Parathyroid adenoma (tissue), 2 donors: Measurements from ENCODE around the gene ZNF414.

Experiments
- H2AFZ ChIP-seq: fragments of 300-600 bp; sonication (generic); one replicate; pipeline ENCODE4 v1.7.0; 2017; ENCODE audit warnings: antibody characterized with exemption, mild to moderate bottlenecking
- H3K27ac ChIP-seq: fragments of 300-600 bp; sonication (generic); one replicate; pipeline ENCODE4 v1.7.0; 2017
- H3K27me3 ChIP-seq: fragments of 300-600 bp; sonication (generic); one replicate; pipeline ENCODE4 v1.7.0; 2017; ENCODE audit warnings: low read length; ENCODE audit not compliant: control insufficient read depth, insufficient read depth
- H3K36me3 ChIP-seq: fragments of 300-600 bp; sonication (generic); one replicate; pipeline ENCODE4 v1.7.0; 2017; ENCODE audit warnings: low read length; ENCODE audit not compliant: control insufficient read depth, insufficient read depth
- H3K4me1 ChIP-seq: fragments of 300-600 bp; sonication (generic); one replicate; pipeline ENCODE4 v1.7.0; 2017; ENCODE audit warnings: control low read depth
- H3K4me2 ChIP-seq: fragments of 300-600 bp; sonication (generic); one replicate; pipeline ENCODE4 v1.7.0; 2017; ENCODE audit warnings: low read length
- H3K4me3 ChIP-seq: fragments of 300-600 bp; sonication (generic); one replicate; pipeline ENCODE4 v1.7.0; 2017; ENCODE audit warnings: low read depth, low read length
- H3K79me2 ChIP-seq: fragments of 300-600 bp; sonication (generic); one replicate; pipeline ENCODE4 v1.7.0; 2017; ENCODE audit warnings: control low read depth
- H3K9ac ChIP-seq: fragments of 300-600 bp; sonication (generic); one replicate; pipeline ENCODE4 v1.7.0; 2017; ENCODE audit warnings: mild to moderate bottlenecking
- H3K9me3 ChIP-seq: fragments of 300-600 bp; sonication (generic); one replicate; pipeline ENCODE4 v1.7.0; 2017; ENCODE audit warnings: low read length; ENCODE audit not compliant: control insufficient read depth
- TF ChIP-seq, protein P1 (sequence below): fragments of 300-600 bp; sonication (generic); IDR thresholded peaks from one replicate; pipeline ENCODE4 v1.7.0; 2017; ENCODE audit warnings: antibody characterized with exemption, mild to moderate bottlenecking
- donor health status: primary hyperparathyroidism.

The ZNF414 gene

DNA sequence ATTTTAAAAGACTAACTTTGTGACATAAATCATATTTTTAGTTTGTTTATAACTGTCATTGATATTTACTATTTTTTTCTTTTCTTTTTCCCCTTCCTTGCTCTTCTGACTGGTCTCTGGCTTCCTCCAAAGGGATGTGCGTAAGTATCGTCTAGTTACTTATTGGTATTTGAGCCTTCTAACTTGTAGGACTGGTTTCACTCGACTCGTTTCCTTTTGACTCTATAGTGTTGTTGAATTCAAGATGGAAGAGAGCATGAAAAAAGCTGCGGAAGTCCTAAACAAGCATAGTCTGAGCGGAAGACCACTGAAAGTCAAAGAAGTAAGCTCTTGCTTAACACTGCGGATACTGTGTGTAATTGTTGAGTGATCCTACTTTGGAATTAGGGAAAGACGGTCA lies 50.6 kb downstream of the ZNF414 start:
- H3K4me3 ChIP-seq = no peak overlapping the region
- no peaks in the 10 kb centered on the region for H3K27me3 ChIP-seq
- peaks cover 77% of the 10 kb centered on the region for H3K79me2 ChIP-seq
- H3K36me3 ChIP-seq = no peaks in the 10 kb centered on the region
- no peak overlapping the region for H3K9ac ChIP-seq
- H3K9me3 ChIP-seq = no peaks in the 10 kb centered on the region
- no peak overlapping the region for H2AFZ ChIP-seq
- no peak overlapping the region for H3K27ac ChIP-seq
- TF ChIP-seq, protein P1, sequence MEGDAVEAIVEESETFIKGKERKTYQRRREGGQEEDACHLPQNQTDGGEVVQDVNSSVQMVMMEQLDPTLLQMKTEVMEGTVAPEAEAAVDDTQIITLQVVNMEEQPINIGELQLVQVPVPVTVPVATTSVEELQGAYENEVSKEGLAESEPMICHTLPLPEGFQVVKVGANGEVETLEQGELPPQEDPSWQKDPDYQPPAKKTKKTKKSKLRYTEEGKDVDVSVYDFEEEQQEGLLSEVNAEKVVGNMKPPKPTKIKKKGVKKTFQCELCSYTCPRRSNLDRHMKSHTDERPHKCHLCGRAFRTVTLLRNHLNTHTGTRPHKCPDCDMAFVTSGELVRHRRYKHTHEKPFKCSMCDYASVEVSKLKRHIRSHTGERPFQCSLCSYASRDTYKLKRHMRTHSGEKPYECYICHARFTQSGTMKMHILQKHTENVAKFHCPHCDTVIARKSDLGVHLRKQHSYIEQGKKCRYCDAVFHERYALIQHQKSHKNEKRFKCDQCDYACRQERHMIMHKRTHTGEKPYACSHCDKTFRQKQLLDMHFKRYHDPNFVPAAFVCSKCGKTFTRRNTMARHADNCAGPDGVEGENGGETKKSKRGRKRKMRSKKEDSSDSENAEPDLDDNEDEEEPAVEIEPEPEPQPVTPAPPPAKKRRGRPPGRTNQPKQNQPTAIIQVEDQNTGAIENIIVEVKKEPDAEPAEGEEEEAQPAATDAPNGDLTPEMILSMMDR = no peak
- peaks cover 13% of the 10 kb centered on the region for H3K4me1 ChIP-seq
- H3K4me2 ChIP-seq = no peak overlapping the region

DNA sequence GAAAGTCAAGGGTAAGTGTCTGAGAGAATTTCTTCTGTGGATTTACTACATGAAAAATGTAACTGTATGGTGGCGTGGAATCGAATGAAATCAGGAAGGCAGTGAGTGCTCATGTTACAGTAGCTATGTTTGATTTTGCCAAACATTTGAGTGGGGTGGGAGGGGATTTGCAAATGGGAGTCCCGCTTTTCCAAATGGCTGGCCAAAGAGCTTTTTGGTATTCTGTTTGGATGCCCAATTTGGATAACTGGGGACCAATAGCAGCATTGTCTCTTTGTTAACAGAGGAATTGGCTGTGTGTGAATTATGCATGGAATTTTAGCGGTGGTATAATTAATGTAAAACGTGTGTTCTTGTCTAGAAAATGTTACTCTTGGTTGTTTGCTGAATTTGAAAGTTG lies 51.4 kb downstream of the ZNF414 start:
- TF ChIP-seq, protein P1 = no peak
- Histone ChIP-seq H3K27ac (no peak overlapping the region), H3K79me2 (peaks cover 78% of the 10 kb centered on the region), H3K27me3 (no peaks in the 10 kb centered on the region), H3K4me2 (no peak overlapping the region), H3K9ac (no peak overlapping the region), H3K9me3 (no peaks in the 10 kb centered on the region), H3K36me3 (no peaks in the 10 kb centered on the region), H3K4me1 (peaks cover 17% of the 10 kb centered on the region), H3K4me3 (no peak overlapping the region), H2AFZ (no peak overlapping the region)

DNA sequence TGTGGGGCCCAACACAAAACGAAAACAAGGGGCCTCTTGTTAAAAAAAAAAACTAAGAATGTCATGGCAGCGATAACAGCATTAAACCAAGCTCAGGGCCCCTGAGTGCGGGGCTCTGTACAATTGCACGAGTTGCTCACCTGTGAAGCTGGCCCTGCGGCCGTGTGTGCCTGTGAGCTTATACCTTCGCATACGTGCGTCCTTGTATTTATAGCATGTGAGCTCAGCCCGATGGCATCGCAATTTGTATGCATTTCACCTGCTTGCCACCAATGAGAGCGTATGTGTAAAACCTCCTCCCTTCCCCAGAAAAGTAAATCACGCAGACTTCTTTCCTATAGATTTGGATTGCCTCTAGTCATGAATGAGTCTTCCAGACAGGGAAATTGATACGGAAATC lies 52.1 kb downstream of the ZNF414 start:
- Histone ChIP-seq H2AFZ (no peak overlapping the region), H3K9me3 (no peaks in the 10 kb centered on the region), H3K4me3 (no peak overlapping the region), H3K4me2 (no peak overlapping the region), H3K9ac (no peak overlapping the region), H3K27ac (no peak overlapping the region), H3K27me3 (no peaks in the 10 kb centered on the region), H3K4me1 (peaks cover 24% of the 10 kb centered on the region), H3K36me3 (no peaks in the 10 kb centered on the region), H3K79me2 (peaks cover 78% of the 10 kb centered on the region)
- TF ChIP-seq, protein P1 = no peak

DNA sequence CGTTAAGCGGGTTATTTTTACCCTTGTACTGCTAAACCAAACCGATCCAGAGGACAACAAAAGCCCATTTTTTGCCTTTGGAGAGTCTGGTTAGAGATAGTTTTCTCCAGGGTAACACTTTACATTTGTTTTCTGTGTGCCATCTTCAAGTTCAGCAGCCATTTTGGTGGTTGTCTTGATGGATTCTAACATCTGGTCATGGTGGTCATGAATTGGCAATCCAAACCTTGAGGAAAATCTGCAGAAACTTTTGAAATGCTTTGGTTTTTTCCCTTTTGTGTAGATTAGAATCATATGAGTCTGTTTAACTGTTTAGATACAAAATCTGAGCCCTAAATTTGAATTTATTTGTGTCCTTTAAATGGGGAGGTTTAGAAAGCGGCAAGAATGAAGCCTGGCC lies 52.6 kb downstream of the ZNF414 start:
- Histone ChIP-seq H3K4me1 (peaks cover 27% of the 10 kb centered on the region), H3K4me3 (no peak overlapping the region), H2AFZ (no peak overlapping the region), H3K9me3 (no peaks in the 10 kb centered on the region), H3K9ac (no peak overlapping the region), H3K27me3 (no peaks in the 10 kb centered on the region), H3K4me2 (no peak overlapping the region), H3K36me3 (no peaks in the 10 kb centered on the region), H3K27ac (no peak overlapping the region), H3K79me2 (peaks cover 81% of the 10 kb centered on the region)
- TF ChIP-seq, protein P1 = no peak

DNA sequence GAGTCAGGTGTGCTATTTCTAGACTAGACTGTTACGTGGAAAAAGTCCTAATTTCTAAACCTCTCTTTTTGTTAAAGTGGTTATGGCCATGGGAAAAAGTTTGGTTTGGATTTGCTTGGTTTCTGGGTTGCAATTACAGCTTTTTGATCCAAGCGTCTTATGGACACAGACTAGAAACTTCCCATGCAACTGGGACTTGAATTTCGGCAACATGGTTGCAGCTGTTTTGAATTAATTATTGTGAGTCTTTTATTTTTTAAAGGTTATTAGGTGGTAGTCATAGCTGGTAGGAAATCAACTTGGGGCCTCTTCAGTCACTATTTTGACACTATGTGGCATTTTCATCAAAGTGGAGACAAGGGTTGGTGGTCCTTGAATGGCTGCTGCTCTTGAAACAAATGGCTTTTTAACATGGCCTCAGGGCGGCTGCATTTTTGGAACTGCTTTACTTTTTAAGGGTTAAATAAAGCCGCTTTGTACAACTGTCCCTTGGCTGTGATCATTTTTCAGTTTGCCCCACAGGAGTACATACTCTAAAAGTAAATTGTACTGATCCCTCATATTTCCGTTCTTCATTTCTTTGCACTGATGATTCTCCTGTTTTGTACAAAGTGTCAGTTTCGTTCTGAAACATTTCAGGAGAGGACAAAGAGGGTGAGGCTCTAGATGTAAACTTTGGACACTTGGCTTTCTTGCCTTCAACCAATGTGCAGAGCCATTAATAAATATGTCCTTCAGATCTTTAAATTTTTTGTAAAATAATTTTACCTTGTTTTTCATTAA lies 53.3 kb downstream of the ZNF414 start:
- no peak overlapping the region for H2AFZ ChIP-seq
- TF ChIP-seq, protein P1 = no peak
- peaks cover 33% of the 10 kb centered on the region for H3K4me1 ChIP-seq
- no peak overlapping the region for H3K4me3 ChIP-seq
- H3K4me2 ChIP-seq = no peak overlapping the region
- H3K9me3 ChIP-seq = no peaks in the 10 kb centered on the region
- H3K27me3 ChIP-seq = no peaks in the 10 kb centered on the region
- H3K36me3 ChIP-seq = no peaks in the 10 kb centered on the region
- no peak overlapping the region for H3K27ac ChIP-seq
- H3K9ac ChIP-seq = no peak overlapping the region
- H3K79me2 ChIP-seq = peaks cover 85% of the 10 kb centered on the region
